GM12801 (cell line): ENCODE data around the gene SLC6A20.

ENCODE experiments used
- TF ChIP-seq, protein P1 (sequence below): IDR thresholded peaks from one replicate; pipeline ENCODE4 v1.5.1; 2011; ENCODE audit warnings: control low read depth; ENCODE audit not compliant: insufficient read length; ENCODE audit errors: extremely low read depth

SLC6A20 gene

GRCh38 chr3:45772341-45773035, 23.8 kb downstream of the SLC6A20 start:
- TF ChIP-seq, protein P1, sequence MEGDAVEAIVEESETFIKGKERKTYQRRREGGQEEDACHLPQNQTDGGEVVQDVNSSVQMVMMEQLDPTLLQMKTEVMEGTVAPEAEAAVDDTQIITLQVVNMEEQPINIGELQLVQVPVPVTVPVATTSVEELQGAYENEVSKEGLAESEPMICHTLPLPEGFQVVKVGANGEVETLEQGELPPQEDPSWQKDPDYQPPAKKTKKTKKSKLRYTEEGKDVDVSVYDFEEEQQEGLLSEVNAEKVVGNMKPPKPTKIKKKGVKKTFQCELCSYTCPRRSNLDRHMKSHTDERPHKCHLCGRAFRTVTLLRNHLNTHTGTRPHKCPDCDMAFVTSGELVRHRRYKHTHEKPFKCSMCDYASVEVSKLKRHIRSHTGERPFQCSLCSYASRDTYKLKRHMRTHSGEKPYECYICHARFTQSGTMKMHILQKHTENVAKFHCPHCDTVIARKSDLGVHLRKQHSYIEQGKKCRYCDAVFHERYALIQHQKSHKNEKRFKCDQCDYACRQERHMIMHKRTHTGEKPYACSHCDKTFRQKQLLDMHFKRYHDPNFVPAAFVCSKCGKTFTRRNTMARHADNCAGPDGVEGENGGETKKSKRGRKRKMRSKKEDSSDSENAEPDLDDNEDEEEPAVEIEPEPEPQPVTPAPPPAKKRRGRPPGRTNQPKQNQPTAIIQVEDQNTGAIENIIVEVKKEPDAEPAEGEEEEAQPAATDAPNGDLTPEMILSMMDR: no peak

DNA sequence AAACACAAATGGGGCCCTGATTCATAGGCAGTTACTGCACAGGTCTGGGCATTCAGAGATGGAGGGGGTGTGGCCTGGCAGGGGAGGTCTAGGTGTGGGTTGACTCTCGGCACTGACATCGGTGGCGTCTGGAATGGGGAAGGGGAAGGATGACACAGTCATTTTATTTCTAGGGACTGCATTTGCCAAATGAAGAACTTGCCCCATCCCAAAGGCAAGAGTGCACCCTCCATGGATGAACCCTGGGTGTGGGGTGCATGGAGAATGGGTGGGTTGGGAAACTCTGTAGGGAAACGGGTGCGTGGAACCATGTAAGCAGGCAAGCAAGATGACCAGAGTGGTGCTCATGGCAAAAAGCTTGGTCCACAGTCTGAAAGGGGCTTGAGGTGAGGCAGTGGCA, 24.5 kb downstream of the SLC6A20 start:
- TF ChIP-seq, protein P1: no peak

DNA sequence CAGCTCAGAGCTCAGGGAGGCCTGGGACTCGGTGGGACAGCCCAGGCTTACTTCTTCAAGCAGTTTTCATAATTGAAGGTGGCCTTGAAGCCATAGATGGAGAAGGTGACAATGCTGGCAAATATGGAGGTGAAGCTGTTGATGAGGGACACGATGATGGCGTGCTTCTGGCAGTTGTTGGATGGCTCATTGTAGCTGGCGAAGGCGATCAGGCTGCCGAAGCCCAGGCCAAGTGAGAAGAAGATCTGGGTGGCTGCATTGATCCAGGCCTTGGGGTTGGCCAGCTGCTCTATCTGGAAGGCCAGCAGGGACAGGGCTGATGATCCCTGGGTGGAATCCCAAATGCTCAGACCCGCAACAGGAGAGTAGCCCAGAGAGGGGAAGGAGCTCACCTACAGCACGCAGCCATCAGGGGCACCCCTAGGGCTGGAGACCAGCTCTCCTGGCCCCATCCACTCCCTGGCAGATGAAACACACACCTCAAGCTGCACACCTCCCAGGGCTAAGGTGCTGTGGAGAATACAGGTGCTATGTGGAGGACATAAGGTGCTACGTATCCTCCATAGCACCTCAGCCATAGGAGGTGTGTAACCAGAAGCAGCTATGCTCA, 25.1 kb downstream of the SLC6A20 start:
- TF ChIP-seq, protein P1: no peak

DNA sequence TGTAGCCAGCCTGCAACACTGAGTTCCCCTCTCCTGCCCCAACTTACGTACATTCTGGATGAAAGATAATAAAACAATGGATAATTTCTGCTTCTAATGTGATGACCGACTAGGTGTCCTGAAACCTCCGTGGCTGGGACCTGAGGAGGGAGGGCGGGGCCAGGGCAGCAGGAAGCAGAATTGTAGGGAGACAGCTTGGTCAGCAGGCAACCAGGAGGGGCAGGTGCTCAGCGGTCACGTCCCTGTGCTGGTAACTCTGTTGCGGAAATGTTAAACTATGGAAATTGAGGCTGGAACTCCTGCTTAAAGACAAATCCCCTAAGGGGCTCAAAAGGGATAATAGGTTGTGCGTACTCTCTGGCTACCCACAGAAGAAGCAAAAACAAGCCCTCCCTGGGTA, 30.4 kb downstream of the SLC6A20 start:
- TF ChIP-seq, protein P1: no peak

DNA sequence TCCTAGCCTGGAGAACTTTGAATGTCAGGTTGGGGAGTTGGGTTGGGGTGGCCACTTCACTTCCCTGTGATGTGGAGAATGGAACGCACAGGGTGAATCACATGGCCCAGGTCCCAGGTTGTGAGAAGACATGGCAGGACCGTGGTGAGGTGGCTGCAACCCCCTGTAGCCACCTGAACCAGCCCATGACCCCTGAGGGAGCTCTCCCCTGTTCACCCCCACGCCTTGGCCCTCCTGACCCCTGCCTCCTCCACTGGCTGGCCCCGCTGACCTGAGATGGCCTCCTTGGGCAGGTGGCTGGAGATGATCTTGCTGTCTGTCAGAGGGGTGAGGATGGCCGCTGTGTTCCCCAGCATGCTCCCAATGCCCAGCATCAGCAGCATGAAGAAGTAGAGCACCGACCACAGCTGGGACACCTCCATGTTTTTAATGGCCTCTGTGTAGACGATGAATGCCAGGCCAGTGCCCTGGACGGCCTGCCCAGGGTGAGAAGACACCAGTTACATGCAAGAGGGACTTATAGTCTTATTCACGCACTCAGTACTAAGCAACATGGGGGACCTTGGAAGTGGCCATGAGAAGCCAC, 31.0 kb downstream of the SLC6A20 start:
- TF ChIP-seq, protein P1: no peak

GRCh38 chr3:45763303-45763675, 33.0 kb downstream of the SLC6A20 start:
- TF ChIP-seq, protein P1: no peak

GRCh38 chr3:45762647-45763302, 33.6 kb downstream of the SLC6A20 start:
- TF ChIP-seq, protein P1: no peak
